Measurements from ENCODE around the gene WT1.
"Not testable (repeated sequence)": the region's sequence is repeated elsewhere in the genome, so short reads cannot be mapped to it uniquely, and the experiment has no call there.

WT1 gene

DNA sequence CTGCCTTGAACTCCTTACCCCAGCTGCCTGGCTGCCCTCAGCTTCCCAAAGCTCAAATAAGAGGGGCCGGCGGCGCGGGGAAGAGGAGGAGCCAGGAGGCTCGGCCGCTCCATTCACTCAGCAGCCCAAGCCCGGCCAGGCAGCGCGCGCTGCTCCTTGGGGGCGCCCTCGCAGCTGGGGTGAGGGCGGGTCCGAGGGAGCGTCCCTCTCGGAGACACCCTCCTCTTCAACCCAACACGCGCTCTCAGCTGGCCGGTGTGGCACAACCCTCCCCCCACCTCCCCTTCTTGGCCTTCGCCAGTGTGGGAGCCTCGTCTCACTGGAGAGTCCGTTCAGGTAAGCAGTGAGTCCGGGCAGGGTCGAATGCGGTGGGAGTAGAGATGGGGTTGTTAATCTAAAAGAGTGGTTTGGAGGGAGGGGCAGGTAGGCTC, at the start of gene WT1:
WT1 (minus strand) TSS at position 29 of the 431 bp plus-strand sequence.
- DNase-seq = no peak

DNA sequence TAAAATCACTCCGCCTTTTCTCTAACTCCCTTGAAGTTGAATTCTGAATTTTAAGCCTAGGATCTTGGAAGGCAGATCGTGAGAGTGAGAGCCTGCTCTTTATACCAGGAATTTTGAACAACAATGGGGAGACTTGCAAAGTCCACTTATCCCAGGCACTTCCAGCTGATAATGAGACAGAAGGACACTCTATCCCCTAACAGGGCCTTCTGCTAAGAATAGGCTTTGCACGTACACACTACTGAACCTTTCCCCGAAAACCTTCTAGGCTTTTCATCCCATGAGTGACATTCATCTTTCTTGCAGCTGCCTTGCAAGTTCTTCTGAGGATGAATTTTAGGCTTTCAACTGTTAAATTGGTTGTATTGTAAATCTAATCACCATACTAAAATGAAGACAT, 44.0 kb upstream of the WT1 start:
- DNase-seq = no peak

DNA sequence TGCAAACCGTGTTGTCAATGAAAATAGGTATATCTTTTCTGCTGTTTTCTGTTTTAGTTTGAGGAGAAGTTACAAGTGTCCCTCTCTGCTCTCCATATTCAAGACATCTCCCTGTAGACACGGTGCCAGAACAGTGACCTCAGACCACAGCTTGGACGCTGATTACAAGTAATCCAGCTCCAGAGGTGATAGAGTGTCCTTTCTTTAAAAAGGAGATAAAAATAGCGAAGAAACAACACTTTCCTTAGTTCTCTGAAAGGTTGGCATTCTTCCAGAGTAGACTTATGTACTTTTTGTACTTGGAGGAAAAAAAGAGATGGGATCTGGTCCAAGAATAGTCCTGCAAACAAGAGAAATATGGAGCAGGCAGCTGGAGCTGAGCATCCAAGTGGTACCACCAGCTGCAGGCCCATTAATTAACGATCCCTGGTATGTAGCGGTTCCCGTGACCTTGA, 43.0 kb upstream of the WT1 start:
- no peak for DNase-seq

- no peak for DNase-seq
These were observed 38.1 kb upstream of the WT1 start for GRCh38 chr11:32473282-32473909.

DNA sequence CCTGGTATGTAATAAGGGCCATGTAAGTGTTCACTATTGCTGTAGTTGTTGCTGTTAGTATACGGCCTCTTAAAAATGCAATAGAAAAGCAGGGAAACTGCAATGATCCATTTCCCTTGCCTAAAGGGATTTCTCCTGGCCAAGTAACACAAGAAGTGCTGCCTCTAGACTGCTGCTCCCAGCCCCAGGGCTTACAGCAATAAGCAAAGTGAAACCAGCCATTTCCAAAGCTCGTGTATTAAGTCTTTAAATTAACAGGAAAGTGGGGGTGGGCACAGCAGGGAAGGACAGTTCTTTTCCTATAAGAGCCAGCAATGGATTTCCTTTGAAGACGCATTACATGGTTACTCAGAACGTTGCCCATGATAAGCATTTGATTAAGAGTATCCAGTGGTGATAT, 36.9 kb upstream of the WT1 start:
- DNase-seq = no peak

- not testable (repeated sequence) for DNase-seq
These were observed 36.2 kb upstream of the WT1 start for GRCh38 chr11:32471544-32471943.

GRCh38 chr11:32469791-32470190, 34.5 kb upstream of the WT1 start:
- DNase-seq = no peak

DNA sequence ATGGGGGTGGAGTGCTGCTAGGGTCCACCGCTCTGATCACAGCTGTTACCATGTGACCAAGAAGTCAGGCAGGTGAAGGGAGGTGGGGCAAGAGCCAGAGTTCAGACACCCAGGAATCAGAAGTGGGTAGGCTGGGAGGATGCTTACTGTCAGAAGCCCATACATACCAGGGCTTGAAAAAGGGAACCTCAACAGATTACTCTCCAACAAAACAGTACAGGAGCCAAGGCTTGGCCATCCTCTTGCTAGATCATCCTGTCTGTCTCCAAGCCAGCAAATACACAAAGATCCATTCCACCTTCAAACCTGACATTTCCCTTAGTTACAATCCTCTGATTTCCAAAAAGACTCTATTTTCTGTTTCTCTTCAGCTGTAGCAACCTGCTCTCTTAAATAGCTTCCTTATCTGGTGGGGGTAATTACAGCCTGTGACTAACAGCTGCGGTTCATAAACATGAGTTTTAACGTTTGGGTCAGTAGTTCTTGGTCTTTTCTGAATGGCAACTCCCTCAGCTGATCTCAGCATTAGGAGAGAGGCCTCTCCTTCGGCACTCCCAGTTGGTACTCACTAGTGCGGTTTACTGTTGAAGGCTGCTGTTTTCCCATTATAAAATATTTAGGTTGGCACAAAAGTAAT, 31.1 kb upstream of the WT1 start:
- no peak for DNase-seq

- DNase-seq = no peak
These were observed 28.7 kb upstream of the WT1 start for GRCh38 chr11:32464078-32464477.

- DNase-seq = no peak
These were observed 26.8 kb upstream of the WT1 start for GRCh38 chr11:32462011-32462690.

- no peak for DNase-seq
These were observed 21.5 kb upstream of the WT1 start for GRCh38 chr11:32456864-32457263.

DNA sequence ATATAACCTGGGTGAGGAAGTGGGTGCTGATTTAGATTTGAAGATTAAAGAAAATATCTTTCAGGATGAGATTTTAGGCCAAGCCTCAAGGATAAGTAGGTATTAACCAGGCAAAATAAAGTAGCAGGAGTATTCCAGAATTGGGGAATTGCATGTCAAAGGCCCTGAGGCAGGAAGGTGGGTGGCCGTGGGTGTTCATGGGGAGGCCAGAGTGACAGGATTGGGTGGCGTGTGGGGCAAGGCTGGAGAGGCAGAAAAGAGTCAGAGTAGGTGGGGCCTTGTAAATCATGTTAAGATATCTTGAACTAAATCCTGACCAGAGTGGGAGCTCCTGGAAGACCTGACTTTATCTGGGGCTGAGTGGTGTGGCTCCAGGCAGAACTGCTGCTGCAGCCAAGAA, 19.7 kb upstream of the WT1 start:
- DNase-seq = no peak

GRCh38 chr11:32451808-32452207, 16.5 kb upstream of the WT1 start:
- no peak for DNase-seq

DNA sequence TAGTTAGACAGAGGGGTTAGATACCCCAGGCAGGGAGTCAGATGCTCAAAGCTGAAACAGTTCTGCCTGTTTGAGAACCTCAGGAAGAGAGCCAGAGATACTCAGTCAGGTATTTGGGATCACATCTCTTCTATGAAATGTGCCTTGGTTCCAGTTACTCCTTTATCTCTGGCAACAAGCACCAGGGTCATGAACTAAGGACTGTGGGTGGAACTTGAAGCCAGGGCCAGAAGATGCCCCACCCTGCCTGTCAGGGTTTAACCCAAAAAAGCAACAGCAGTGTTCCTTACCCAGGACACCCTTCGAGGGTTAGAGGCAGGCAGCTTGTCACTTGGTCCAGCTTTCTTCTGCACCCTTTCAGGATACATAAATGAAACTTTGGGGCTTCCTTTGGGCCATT, 15.0 kb upstream of the WT1 start:
- no peak for DNase-seq

- DNase-seq = no peak
These were observed 12.9 kb upstream of the WT1 start for GRCh38 chr11:32448232-32448631.

GRCh38 chr11:32447252-32447651, 11.9 kb upstream of the WT1 start:
- no peak for DNase-seq

- no peak for DNase-seq
These were observed 10.9 kb upstream of the WT1 start for GRCh38 chr11:32446227-32446626.

DNA sequence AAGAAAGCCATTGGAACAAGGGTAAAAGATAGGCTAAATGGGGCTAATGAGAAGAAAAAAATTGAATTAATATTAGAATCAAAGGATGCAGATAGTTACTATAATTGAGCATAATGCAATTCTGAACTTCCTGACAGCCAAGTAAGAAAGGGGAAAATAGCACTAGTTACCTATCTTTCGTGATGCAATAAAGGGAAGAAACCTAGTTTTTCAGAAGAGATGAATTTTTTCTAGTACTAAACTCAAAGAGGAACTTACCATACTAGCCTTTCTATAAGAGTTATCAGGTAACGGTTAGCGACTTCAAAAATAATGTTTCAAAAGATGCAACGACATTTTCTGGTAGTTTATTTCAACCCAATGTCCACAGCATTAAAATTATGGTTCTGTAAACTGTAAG, 8.8 kb upstream of the WT1 start:
- no peak for DNase-seq

DNA sequence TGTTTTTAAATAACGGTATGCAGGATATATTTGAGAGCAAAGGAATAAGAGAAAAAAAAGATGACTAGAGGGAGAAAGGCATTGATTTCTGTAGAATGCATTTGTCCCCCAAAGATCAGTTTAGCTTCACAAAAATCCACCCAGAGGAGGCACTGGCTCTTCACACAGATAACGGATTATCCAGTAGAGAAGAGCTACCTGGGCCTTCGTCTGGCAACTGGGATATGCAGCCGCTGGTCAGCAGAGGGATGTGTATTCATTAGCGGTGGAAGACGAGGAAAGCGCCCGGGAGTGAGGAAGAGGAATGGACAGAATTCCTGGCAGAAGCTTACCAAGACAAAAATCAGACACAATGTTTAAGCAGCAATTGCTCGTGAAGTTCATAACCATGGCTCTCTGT, 5.6 kb upstream of the WT1 start:
- no peak for DNase-seq

DNA sequence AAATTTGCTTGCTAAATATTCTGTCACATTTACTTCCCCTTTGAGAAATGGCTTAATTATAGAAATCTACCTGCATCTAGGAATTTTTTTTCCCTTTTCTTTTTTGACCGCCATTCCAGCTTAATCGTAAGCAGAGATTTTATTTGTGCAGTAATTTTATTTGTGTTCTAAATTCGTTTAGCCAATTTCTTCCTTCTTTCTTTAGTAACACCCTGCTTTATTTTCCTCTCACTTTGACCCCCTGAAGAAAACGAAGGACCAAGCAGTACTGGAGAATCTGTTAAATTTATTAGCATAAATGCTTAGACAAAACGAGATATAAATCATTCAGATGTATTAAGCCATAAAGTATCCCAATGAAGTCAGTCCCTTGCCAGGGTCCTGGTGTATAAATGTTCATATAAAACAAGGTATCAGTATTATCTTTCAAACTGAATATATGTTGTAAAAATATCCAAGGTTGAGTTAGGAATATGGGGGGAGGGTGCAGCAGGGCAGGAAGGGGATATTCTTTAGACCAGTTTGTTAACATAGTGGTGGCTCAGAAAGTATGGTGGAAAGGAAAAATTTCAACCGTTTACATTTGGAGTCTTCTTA, 5.1 kb upstream of the WT1 start:
- DNase-seq = no peak

- no peak for DNase-seq
These were observed 4.3 kb upstream of the WT1 start for GRCh38 chr11:32439501-32440210.

DNA sequence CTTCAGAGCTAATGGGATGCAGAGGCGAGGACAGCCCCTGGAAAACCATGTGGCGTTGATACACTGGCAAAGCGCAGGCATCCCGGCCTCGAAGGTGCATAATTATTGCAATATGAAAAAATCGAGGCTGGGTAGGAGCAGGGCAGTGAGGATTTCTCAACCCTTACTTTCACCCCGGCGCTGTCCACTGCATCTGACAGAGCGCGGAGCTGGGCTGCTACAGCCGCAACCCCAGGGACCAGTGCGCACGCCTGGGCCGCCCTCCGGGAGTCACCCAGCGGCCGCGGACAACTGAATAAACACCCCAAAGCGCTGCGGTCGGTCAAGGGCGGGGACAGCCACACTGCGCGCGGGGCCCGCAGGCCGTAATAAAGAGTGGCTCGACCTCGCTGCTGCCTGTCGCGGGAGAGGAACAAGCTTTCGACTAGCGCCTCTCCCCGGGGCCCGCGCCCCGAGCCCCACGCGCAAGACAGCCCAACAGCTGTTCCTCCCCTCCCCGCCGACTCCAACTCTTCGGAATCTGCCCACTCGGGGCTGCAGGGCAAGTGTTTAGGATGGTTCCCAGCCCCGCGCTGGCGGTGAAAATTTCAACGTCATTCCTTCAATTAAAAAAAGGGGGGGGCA, 3.6 kb upstream of the WT1 start:
- no peak for DNase-seq

DNA sequence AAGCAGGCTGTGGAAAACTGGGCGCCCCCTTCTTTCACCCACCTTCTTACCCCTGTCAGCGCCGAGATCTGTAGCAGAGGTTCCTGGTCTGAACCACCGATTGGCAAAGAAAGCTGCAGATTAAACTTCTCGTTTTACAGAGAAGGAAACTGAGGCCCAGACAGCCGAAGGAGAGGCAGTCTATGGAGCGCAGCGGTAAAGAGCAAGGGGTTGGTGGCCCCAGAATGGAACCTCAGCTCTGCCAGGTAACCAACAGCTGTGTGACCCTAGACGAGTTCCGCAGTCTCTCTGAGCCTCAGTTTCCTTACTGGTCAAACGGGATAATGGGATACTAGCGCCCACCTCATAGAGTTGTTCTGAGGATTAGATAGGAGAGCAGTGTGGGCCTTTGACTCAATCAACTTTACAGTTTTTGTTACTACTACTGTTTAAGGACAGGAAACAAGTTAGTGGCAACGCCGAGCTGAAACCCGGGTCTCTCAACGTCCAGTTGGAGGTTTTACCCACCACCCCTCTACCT, 3.1 kb upstream of the WT1 start:
- DNase-seq = no peak

Measured in activated CD8-positive, alpha-beta memory T cell treated with anti-CD3 and anti-CD28 coated beads, Interleukin-2, amount 50 U/mL, for 4 hours (primary cell).